NCI-H146 treated with DMSO at 0.1 percent for 48 hours (cell line): ENCODE measurements around the gene ADH7.
"Not testable (repeated sequence)": the region's sequence is repeated elsewhere in the genome, so short reads cannot be mapped to it uniquely, and the experiment has no call there.

Experiments used
- DNase-seq: peaks from one replicate; lab custom pipeline; 2025; ENCODE audit not compliant: unreplicated experiment; lab: John Stamatoyannopoulos, UW

ADH7 gene

DNA sequence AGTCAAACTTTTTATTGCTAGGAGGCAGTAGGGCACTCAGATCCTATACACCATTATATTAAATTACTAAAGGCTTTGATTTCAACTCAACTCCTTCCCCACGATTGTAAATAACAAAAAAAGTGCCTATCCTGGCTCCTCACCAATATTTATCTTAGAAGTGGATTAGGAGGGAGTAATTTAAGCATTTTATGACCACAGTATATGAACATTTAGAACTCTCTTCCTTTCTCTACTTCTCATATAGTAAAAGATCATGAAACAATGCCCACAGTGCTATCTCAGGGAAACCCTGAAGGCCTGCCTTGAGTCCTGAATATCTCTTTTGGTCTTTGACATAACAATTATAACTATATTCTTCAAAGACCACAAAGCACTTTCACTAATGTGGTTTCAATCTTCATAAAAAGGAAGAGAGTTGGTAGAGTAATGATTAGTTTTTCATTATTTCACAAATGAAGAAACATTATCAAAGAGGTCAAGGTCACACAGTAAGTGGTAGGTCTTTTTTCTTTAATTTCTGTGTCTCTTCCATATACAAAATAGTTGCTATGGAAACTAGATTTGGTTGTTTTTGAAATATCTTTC is 53.5 kb downstream of the ADH7 start:
- no peak for DNase-seq

- DNase-seq = no peak
Measured at GRCh38 chr4:99379571-99379970, 55.6 kb downstream of the ADH7 start.

GRCh38 chr4:99378876-99379275 is 56.3 kb downstream of the ADH7 start:
- DNase-seq = no peak

GRCh38 chr4:99377341-99377740 is 57.8 kb downstream of the ADH7 start:
- not testable (repeated sequence) for DNase-seq

DNA sequence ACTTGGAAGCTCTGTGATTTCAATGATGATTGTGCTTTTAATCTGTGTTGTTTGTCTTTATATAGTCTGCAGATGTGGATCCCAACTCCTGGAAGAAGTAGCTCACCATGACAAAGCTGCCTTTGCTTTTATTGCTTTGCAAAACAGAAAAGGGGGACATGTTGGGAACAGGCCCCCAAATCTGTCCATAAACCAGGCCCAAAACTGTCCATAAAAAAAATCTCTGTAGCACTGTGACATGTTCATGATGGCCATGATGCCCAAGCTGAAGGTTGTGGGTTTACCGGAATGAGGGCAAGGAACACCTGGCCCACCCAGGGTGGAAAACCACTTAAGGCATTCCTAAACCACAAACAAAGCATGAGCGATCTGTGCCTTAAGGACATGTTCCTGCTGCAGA is 62.7 kb downstream of the ADH7 start:
- not testable (repeated sequence) for DNase-seq

DNA sequence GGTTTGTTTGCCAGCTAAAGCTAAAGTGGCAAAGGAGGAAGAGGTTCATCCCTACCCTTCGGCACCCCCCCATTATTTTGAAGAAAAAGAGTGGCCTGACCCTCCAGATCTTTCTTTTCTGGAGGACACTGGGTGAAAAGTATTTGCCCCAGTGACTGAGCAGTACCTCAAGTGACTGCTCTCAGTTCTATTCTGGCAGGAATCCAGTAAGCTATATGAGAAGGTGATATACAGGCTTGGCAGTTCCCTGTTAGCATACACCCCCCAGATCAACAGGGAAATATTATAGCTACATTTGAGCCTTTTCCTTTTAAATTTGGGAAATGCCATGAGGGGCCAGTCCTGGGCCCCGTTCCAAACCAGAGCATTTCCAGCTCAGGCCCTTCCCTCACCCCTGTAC is 67.3 kb downstream of the ADH7 start:
- not testable (repeated sequence) for DNase-seq

- DNase-seq = no peak
Measured at GRCh38 chr4:99366491-99366890, 68.7 kb downstream of the ADH7 start.

GRCh38 chr4:99362768-99363167 is 72.4 kb downstream of the ADH7 start:
- DNase-seq = no peak
